Endothelial cell of umbilical vein (primary cell): ENCODE data around the gene THEM5.

ENCODE experiments used
- CTCF ChIP-seq, 2 donors: IDR thresholded peaks; 1 replicate in 1 of 2; 2 replicates in 1 of 2; pipeline ENCODE4 v1.5.1; 2011; ENCODE audit warnings: low read length in 2 of 2, mild to moderate bottlenecking in 2 of 2, moderate library complexity in 2 of 2, control low read depth in 1 of 2, inconsistent platforms in 1 of 2, low read depth in 1 of 2; ENCODE audit not compliant: insufficient read depth in 1 of 2; ENCODE audit errors: extremely low read depth in 1 of 2
- POLR2AphosphoS5 ChIP-seq: IDR thresholded peaks from 2 replicates; pipeline ENCODE4 v1.6.1; 2012; ENCODE audit warnings: low read depth, mild to moderate bottlenecking, control low read depth, low read length, moderate library complexity; ENCODE audit not compliant: insufficient read depth

DNA sequence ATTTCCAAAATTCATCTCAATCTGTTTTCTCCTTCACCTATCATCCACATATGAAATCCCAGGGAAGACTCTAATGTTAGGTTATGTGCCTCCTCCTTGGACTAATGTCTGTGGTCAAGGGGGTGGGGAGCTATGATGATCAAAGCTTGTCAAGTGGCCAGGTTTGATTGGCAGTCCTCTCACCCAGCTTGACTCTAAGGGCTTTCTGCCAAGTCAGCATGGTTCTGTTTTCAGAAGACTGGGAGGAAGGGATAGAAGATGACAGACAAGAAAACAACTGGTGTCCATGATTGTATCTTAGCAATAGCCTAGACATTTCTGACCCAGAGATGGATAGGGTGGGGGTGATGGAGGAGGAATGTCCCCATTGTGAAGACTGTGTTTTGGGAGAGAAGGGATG, 9.1 kb upstream of the THEM5 start:
- TF ChIP-seq CTCF (IDR thresholded peaks at IDR 0.05; ENCODE audit: extremely low read depth in 1 of 2, insufficient read depth in 1 of 2, low read depth in 1 of 2, low read length in 2 of 2) (no peak), POLR2AphosphoS5 (no peak)
